Measurements from ENCODE around the gene MAPK10.

The MAPK10 gene

DNA sequence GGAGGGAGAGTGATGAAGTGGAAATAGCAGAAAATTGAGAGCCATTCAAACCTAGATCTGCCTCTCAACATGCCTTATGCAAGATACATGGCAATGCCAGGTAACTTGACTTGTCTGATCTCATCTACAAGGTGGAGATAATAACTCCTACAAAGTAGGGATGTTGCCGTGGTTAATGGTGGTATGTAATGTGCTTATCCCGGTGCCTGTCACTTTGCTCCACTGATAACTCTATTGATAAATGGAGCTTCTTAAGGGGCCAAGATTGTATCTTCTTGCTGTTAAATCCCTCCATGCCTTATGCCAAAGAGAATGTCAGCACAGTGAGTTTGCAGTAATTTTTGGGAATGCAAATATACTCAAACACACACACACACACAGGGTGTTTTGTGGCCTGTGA is 355.8 kb downstream of the MAPK10 start:
- no peak overlapping the region for H2AFZ ChIP-seq (ENCODE audit: low read depth)
- H3K4me2 ChIP-seq, result no peak overlapping the region
- TF ChIP-seq, protein P1, sequence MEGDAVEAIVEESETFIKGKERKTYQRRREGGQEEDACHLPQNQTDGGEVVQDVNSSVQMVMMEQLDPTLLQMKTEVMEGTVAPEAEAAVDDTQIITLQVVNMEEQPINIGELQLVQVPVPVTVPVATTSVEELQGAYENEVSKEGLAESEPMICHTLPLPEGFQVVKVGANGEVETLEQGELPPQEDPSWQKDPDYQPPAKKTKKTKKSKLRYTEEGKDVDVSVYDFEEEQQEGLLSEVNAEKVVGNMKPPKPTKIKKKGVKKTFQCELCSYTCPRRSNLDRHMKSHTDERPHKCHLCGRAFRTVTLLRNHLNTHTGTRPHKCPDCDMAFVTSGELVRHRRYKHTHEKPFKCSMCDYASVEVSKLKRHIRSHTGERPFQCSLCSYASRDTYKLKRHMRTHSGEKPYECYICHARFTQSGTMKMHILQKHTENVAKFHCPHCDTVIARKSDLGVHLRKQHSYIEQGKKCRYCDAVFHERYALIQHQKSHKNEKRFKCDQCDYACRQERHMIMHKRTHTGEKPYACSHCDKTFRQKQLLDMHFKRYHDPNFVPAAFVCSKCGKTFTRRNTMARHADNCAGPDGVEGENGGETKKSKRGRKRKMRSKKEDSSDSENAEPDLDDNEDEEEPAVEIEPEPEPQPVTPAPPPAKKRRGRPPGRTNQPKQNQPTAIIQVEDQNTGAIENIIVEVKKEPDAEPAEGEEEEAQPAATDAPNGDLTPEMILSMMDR (conservative IDR thresholded peaks at IDR 0.05; ENCODE audit: low read depth, low read length), result no peak
- H3K36me3 ChIP-seq (ENCODE audit: insufficient read depth), result no peaks in the 10 kb centered on the region
- no peaks in the 10 kb centered on the region for H3K4me1 ChIP-seq (ENCODE audit: low read depth, poor library complexity, severe bottlenecking)
- no peaks in the 10 kb centered on the region for H4K20me1 ChIP-seq (ENCODE audit: insufficient read depth)
- H3K27ac ChIP-seq, result no peak overlapping the region
- H3K9ac ChIP-seq, result no peak overlapping the region
- no peaks in the 10 kb centered on the region for H3K27me3 ChIP-seq (ENCODE audit: insufficient read depth, low read depth)
- H3K79me2 ChIP-seq (ENCODE audit: insufficient read depth, low read depth), result no peaks in the 10 kb centered on the region
- no peak overlapping the region for H3K4me3 ChIP-seq (IDR thresholded peaks at IDR 0.05; ENCODE audit: insufficient read depth, low read depth, low read length)

DNA sequence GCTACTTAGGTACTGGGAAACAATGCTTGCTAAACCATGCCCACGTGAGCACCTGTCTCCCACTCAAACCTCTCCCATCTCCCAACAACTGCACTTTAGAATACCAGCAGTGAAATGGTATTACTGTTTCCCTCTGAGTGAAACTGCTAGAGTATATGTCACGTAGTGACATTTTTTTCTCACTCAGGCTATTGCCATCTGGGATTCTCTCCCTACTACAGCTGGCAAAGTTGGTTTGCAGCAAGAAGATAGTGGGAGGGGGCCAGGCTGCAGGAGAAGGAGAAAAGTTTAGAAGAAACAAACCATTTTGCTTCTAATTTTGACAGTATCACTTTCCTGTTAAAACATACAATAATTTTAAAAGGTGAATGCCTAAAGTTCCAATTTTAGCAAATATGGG is 358.3 kb downstream of the MAPK10 start:
- Histone ChIP-seq H3K79me2 (ENCODE audit: insufficient read depth, low read depth) (no peaks in the 10 kb centered on the region), H4K20me1 (ENCODE audit: insufficient read depth) (no peaks in the 10 kb centered on the region), H3K4me3 (IDR thresholded peaks at IDR 0.05; ENCODE audit: insufficient read depth, low read depth, low read length) (no peak overlapping the region), H3K27me3 (ENCODE audit: insufficient read depth, low read depth) (no peaks in the 10 kb centered on the region), H2AFZ (ENCODE audit: low read depth) (no peak overlapping the region), H3K4me2 (no peak overlapping the region), H3K9ac (no peak overlapping the region), H3K4me1 (ENCODE audit: low read depth, poor library complexity, severe bottlenecking) (no peaks in the 10 kb centered on the region), H3K27ac (no peak overlapping the region), H3K36me3 (ENCODE audit: insufficient read depth) (no peaks in the 10 kb centered on the region)
- TF ChIP-seq, protein P1 (conservative IDR thresholded peaks at IDR 0.05; ENCODE audit: low read depth, low read length), result no peak

GRCh38 chr4:85995361-85995760 is 364.5 kb downstream of the MAPK10 start:
- Histone ChIP-seq H3K9ac (no peak overlapping the region), H2AFZ (ENCODE audit: low read depth) (no peak overlapping the region), H3K79me2 (ENCODE audit: insufficient read depth, low read depth) (no peaks in the 10 kb centered on the region), H3K4me1 (ENCODE audit: low read depth, poor library complexity, severe bottlenecking) (no peaks in the 10 kb centered on the region), H3K27ac (no peak overlapping the region), H3K4me2 (no peak overlapping the region), H3K27me3 (ENCODE audit: insufficient read depth, low read depth) (no peaks in the 10 kb centered on the region), H3K36me3 (ENCODE audit: insufficient read depth) (no peaks in the 10 kb centered on the region), H4K20me1 (ENCODE audit: insufficient read depth) (no peaks in the 10 kb centered on the region), H3K4me3 (IDR thresholded peaks at IDR 0.05; ENCODE audit: insufficient read depth, low read depth, low read length) (no peak overlapping the region)
- TF ChIP-seq, protein P1 (conservative IDR thresholded peaks at IDR 0.05; ENCODE audit: low read depth, low read length), result no peak

GRCh38 chr4:85994576-85994975 is 365.3 kb downstream of the MAPK10 start:
- TF ChIP-seq, protein P1 (conservative IDR thresholded peaks at IDR 0.05; ENCODE audit: low read depth, low read length), result no peak
- H2AFZ ChIP-seq (ENCODE audit: low read depth), result no peak overlapping the region
- no peak overlapping the region for H3K4me3 ChIP-seq (IDR thresholded peaks at IDR 0.05; ENCODE audit: insufficient read depth, low read depth, low read length)
- no peaks in the 10 kb centered on the region for H3K36me3 ChIP-seq (ENCODE audit: insufficient read depth)
- no peak overlapping the region for H3K9ac ChIP-seq
- no peaks in the 10 kb centered on the region for H3K79me2 ChIP-seq (ENCODE audit: insufficient read depth, low read depth)
- H3K27ac ChIP-seq, result no peak overlapping the region
- H3K27me3 ChIP-seq (ENCODE audit: insufficient read depth, low read depth), result no peaks in the 10 kb centered on the region
- H3K4me1 ChIP-seq (ENCODE audit: low read depth, poor library complexity, severe bottlenecking), result no peaks in the 10 kb centered on the region
- H4K20me1 ChIP-seq (ENCODE audit: insufficient read depth), result no peaks in the 10 kb centered on the region
- no peak overlapping the region for H3K4me2 ChIP-seq
